ENCODE results near the gene ARHGAP8. TPM values are rescaled to one million over a fixed set of nuclear protein-coding genes. Genes with fewer than 3 reads are reported as not detected.
A peak's percentile ranks its signal among the peaks of the same experiment; 100 is the strongest.
"Not testable (repeated sequence)": the region's sequence is repeated elsewhere in the genome, so short reads cannot be mapped to it uniquely, and the experiment has no call there.

ARHGAP8 gene
- total RNA-seq, 2 donors from 2014 or later = 12.2 to 15.2 TPM

GRCh38 chr22:44738347-44738715, 14.0 kb upstream of the ARHGAP8 start:
- Histone ChIP-seq H3K9me3 (no peaks in the 10 kb centered on the region), H3K27me3 (no peaks in the 10 kb centered on the region), H3K4me3 (no peak overlapping the region), H3K4me1 (peaks cover 5% of the 10 kb centered on the region), H3K36me3 (replicated peaks in 1 of 2; ENCODE audit: insufficient read depth in 1 of 2, low read depth in 2 of 2) (no peaks in the 10 kb centered on the region), H3K27ac (no peak overlapping the region)
- ATAC-seq (no peak), DNase-seq (peak in 1 of 4 donors; percentile 70)
- TF ChIP-seq CTCF (IDR thresholded peaks at IDR 0.05) (no peak), POLR2A (IDR thresholded peaks at IDR 0.05) (no peak)
- intact Hi-C loops (cut with DNase I) = loop anchor here (5.0 kb wide), 1 partner anchor 41 kb away; no protein-coding TSS in a partner anchor
- 57 to 67% methylated on average over 8 to 14 of the region's 14 CpGs for WGBS, 2 donors

- H3K36me3 ChIP-seq (replicated peaks in 1 of 2; ENCODE audit: insufficient read depth in 1 of 2, low read depth in 2 of 2) = no peaks in the 10 kb centered on the region
- peaks cover 5% of the 10 kb centered on the region for H3K4me1 ChIP-seq
- 72 to 88% methylated on average over 3 to 4 of the region's 5 CpGs for WGBS, 2 donors
- ATAC-seq (no peak), DNase-seq (no peak)
- no peak for TF ChIP-seq POLR2A (IDR thresholded peaks at IDR 0.05)
- TF ChIP-seq CTCF (IDR thresholded peaks at IDR 0.05) = no peak
- intact Hi-C loops (cut with DNase I) = loop anchor here (5.0 kb wide), 1 partner anchor 42 kb away; no protein-coding TSS in a partner anchor
- no peaks in the 10 kb centered on the region for H3K27me3 ChIP-seq
- H3K9me3 ChIP-seq = no peaks in the 10 kb centered on the region
- no peak overlapping the region for H3K27ac ChIP-seq
- H3K4me3 ChIP-seq = no peak overlapping the region
Observed at GRCh38 chr22:44739024-44739423, 13.4 kb upstream of the ARHGAP8 start.

GRCh38 chr22:44739666-44740065, 12.7 kb upstream of the ARHGAP8 start:
- H3K36me3 ChIP-seq (replicated peaks in 1 of 2; ENCODE audit: insufficient read depth in 1 of 2, low read depth in 2 of 2); H3K4me3 ChIP-seq; H3K27ac ChIP-seq; H3K27me3 ChIP-seq; H3K9me3 ChIP-seq; DNase-seq; H3K4me1 ChIP-seq; ATAC-seq: not testable (repeated sequence)
- 64 to 66% methylated on average over 10 of the region's 10 CpGs for WGBS, 2 donors
- intact Hi-C loops (cut with DNase I) = loop anchor here (5.0 kb wide), 1 partner anchor 42 kb away; no protein-coding TSS in a partner anchor

GRCh38 chr22:44740307-44740706, 12.1 kb upstream of the ARHGAP8 start:
- WGBS, 2 donors = 79 to 89% methylated on average over 15 to 17 of the region's 17 CpGs
- Histone ChIP-seq H3K27me3 (no peaks in the 10 kb centered on the region), H3K36me3 (replicated peaks in 1 of 2; ENCODE audit: insufficient read depth in 1 of 2, low read depth in 2 of 2) (no peaks in the 10 kb centered on the region), H3K4me1 (peaks cover 5% of the 10 kb centered on the region), H3K4me3 (no peak overlapping the region), H3K27ac (no peak overlapping the region), H3K9me3 (no peaks in the 10 kb centered on the region)
- DNase-seq = no peak
- no peak for TF ChIP-seq POLR2A (IDR thresholded peaks at IDR 0.05)
- TF ChIP-seq CTCF (IDR thresholded peaks at IDR 0.05) = no peak
- no peak for ATAC-seq
- intact Hi-C loops (cut with DNase I) = no loop called here

GRCh38 chr22:44741929-44742328, 10.4 kb upstream of the ARHGAP8 start:
- DNase-seq (no peak), ATAC-seq (no peak)
- Histone ChIP-seq H3K4me1 (peaks cover 15% of the 10 kb centered on the region), H3K27ac (no peak overlapping the region), H3K27me3 (no peaks in the 10 kb centered on the region), H3K9me3 (no peaks in the 10 kb centered on the region), H3K4me3 (no peak overlapping the region), H3K36me3 (replicated peaks in 1 of 2; ENCODE audit: insufficient read depth in 1 of 2, low read depth in 2 of 2) (no peaks in the 10 kb centered on the region)
- intact Hi-C loops (cut with DNase I) = no loop called here
- 61 to 67% methylated on average over 9 of the region's 9 CpGs for WGBS, 2 donors
- TF ChIP-seq CTCF (IDR thresholded peaks at IDR 0.05) (no peak), POLR2A (IDR thresholded peaks at IDR 0.05) (no peak)

Measured in body of pancreas (tissue), 4 donors.